GM12873 (cell line): ENCODE results near the gene NKAIN4.
A peak's percentile ranks its signal among the peaks of the same experiment; 100 is the strongest.

Experiments
- CTCF ChIP-seq: IDR thresholded peaks from 2 replicates; pipeline ENCODE4 v1.5.1; 2012; ENCODE audit warnings: low read depth, mild to moderate bottlenecking, moderate library complexity, low read length, control low read depth; ENCODE audit not compliant: insufficient read depth; ENCODE audit errors: missing control alignments

The NKAIN4 gene

GRCh38 chr20:63292292-63292701 lies 38.0 kb upstream of the NKAIN4 start:
- no peak for TF ChIP-seq CTCF

- TF ChIP-seq CTCF, result no peak
Measured at GRCh38 chr20:63291811-63292210, 37.5 kb upstream of the NKAIN4 start.

GRCh38 chr20:63290677-63291472 lies 36.6 kb upstream of the NKAIN4 start:
- peak; percentile 80 for TF ChIP-seq CTCF

GRCh38 chr20:63290136-63290676 lies 35.9 kb upstream of the NKAIN4 start:
- no peak for TF ChIP-seq CTCF

- no peak for TF ChIP-seq CTCF
Measured at GRCh38 chr20:63289311-63290135, 35.3 kb upstream of the NKAIN4 start.

GRCh38 chr20:63288581-63289251 lies 34.5 kb upstream of the NKAIN4 start:
- TF ChIP-seq CTCF, result no peak
